GM19043 (cell line): ENCODE data around the gene CDH6.
"Not testable (repeated sequence)": the region's sequence is repeated elsewhere in the genome, so short reads cannot be mapped to it uniquely, and the experiment has no call there.

Experiments used
- ATAC-seq: cut with Tn5 transposase; IDR thresholded peaks from one replicate; pipeline ENCODE4 v1.9.1; 2021; ENCODE audit warnings: low read depth; ENCODE audit not compliant: unreplicated experiment

Gene CDH6

GRCh38 chr5:31319335-31319734, 125.8 kb downstream of the CDH6 start:
- ATAC-seq = no peak

GRCh38 chr5:31322946-31323345, 129.5 kb downstream of the CDH6 start:
- ATAC-seq = no peak

- no peak for ATAC-seq
Observed at GRCh38 chr5:31324842-31325241, 131.4 kb downstream of the CDH6 start.

GRCh38 chr5:31328040-31328733, 134.7 kb downstream of the CDH6 start:
- ATAC-seq = no peak

- ATAC-seq = no peak
Observed at GRCh38 chr5:31329715-31330114, 136.2 kb downstream of the CDH6 start.

DNA sequence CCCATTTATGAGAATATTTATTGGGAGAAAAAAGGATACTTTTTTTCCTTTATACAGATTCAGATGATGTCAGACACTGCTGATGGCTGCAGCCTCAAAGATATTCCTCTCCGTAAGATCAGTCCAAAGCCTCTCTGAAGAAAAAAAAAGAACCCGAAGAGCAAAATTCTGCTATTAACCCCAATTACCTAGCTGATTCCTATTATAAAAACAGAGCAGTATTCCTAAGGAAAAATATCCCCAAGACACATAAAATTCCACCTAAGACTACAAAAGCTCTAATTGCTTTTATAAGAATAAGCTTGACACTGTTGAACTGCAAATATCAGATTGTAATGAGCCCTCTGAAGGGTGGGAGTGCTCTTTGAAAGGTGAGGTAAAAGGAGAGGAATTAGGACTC, 138.7 kb downstream of the CDH6 start:
- no peak for ATAC-seq

GRCh38 chr5:31333475-31333874, 140.0 kb downstream of the CDH6 start:
- no peak for ATAC-seq

DNA sequence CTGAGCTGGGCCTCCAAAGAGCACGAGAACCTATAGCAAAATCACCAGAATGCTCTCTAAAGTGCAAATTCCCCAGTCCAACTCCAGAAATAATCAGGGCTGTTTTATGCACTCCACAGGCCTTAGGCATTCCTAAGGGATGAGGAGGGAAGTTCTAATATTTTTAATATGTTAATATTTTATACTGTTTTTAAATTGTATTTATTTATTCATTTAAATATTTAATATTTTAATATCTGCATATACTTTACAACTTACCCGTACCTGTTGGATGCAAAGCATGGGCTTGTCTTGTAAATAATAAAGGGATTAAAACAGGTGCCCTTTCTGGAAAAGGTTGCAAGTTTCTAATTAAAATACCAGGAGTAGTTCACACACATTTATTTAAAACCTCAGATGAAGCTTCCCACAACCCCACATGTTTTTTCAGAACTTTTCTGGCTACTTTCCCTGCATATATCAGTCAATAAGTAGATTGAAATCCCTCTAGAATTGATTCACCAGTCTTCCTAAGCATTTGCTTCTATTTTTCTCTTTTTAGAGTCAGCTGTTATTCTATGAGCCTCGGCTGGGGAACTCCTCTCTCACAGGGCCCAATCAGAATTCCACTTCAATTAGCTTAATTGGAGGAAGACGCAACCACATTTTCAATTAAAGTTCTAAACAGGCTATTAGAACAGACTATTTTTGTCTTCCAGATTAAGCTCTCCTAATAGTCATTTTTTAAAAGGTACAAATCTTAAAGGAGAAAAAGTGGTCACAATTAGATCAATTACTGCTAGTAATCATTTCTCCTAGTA, 140.8 kb downstream of the CDH6 start:
- ATAC-seq = no peak

DNA sequence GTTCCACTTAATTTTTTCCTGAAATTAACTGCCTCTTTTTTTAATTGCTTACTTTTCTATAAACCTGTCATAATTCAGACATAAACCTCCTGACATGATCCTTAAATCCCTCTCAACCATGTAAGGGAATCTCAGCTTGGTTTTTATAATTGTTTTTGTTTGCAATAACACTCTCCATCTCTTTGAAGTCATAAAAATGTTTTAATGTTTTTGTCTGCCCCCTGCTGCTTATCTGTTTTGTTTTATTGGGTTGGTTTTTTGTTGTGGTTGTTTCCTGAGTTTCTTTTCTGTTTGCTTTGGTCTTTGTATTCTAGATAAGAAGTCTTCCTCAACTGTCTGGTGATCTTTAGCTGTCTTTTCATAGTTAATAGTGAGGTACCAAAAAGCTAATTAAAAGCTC, 142.0 kb downstream of the CDH6 start:
- no peak for ATAC-seq

GRCh38 chr5:31343946-31344345, 150.5 kb downstream of the CDH6 start:
- ATAC-seq = no peak

DNA sequence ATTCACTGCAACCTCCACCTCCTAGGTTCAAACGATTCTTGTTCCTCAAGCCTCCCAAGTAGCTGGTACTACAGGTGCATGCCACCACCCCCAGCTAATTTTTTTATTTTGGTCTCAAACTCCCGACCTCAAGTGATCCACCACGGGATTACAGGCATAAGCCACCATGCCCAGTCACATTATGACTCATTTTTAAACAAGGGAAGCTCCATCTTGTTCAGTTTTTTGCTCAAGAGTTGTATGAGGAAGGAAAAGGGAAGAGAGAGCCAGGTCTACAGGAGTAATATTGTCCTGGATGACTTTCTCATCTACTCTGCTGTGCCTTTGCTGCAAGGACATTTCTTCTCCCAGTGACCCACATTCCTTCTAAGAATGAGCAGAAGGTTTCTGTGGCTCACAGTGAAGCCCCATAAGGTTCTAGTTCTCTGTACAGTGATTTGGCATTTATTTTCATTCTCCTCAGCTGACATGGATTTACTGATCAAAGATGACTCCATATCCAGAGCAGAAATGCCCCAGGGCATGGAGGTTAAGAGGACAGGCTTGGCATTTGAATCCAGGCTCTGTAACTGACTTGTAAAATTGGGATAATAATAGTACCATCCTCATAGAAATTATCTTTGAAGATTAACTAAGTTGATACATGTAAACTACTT, 153.5 kb downstream of the CDH6 start:
- ATAC-seq = no peak

DNA sequence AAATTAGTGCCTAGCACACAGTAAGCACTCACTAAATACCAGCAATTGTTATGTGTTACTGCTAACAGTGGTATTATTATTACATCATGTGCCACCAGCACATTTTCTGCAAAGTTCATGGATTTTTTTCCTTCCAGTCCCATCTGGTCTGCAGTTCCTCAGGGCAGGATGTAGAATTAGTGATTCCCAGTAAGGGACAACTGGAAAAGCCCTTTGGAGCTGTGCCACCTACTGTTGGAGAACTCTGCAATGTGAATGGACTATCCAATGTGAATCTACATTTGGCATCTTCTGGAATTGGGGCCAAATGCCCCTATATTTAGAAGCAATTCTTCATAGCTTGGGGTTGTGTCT, 154.0 kb downstream of the CDH6 start:
- ATAC-seq = no peak

DNA sequence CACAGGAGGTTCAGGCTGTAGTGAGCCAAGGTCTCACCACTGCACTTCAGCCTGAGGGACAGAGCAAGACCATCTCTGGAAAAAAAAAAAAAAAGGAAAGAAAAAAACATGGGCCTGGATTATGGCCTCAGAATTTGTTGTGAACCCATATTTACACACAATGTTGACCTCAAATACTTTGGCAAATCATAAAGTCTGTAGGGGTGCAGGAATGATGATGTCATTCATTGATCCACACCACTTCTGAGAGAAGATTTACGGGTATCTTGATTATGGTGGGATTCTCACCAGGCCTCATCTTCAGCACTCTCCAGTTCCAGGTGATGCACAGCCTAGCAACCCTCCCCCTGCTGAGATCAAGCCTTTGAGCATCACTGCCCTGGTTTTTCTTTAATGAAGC, 156.9 kb downstream of the CDH6 start:
- ATAC-seq = no peak

- no peak for ATAC-seq
Observed at GRCh38 chr5:31355337-31355736, 161.9 kb downstream of the CDH6 start.

DNA sequence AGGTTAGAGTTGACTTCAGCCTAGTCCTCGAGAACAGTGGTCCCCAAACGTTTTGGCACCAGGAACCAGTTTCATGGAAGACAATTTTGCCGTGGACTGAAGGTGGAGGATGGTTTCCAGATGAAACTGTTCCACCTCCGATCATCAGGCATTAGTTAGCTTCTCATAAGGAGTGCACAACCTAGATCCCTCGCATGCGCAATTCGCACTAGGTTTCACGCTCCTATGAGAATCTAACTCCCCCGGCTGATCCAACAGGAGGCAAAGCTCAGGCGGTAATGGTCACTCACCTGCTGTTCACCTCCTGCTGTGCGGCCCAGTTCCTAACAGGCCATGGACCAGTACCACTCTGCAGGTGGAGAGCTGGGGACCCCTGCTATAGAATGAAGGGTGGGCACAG, 163.6 kb downstream of the CDH6 start:
- ATAC-seq = no peak

GRCh38 chr5:31359839-31360238, 166.4 kb downstream of the CDH6 start:
- ATAC-seq = no peak

DNA sequence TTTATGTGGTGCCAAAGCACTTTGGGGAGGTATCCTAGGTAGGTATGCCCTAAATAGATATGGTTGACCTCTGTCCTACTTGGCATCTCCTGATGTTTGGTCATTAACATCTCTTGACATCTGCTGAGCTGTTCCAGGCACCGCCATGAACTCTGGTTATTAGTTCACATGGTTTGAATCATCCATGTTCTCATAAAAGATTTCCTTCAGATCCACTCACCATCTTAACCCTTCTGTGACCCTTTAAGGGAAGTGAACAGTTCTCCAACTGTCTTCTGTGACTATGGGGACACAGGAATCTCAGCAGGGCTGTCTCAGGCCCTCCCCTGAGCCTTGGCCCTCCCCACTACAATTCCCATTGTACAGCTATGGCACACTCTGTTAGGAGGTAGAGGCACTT, 167.7 kb downstream of the CDH6 start:
- no peak for ATAC-seq

GRCh38 chr5:31361704-31362528, 168.4 kb downstream of the CDH6 start:
- not testable (repeated sequence) for ATAC-seq

DNA sequence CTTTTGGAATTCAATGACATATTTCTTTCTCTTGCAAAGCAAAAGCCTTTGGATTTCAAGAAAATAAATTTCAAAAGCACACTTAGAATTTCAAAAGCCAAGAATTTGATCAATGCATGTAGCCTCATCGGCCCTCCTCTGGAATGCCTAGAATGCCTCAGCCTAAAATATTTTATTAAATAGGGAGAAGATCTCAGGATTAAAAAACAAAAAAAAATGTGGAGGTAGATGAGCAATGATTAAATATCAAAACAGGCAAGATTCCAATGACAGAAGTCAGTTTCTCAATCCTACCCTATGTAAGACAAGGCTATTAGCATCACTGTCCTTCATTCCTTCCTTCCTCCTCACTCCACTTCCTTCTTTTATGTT, 169.0 kb downstream of the CDH6 start:
- no peak for ATAC-seq

DNA sequence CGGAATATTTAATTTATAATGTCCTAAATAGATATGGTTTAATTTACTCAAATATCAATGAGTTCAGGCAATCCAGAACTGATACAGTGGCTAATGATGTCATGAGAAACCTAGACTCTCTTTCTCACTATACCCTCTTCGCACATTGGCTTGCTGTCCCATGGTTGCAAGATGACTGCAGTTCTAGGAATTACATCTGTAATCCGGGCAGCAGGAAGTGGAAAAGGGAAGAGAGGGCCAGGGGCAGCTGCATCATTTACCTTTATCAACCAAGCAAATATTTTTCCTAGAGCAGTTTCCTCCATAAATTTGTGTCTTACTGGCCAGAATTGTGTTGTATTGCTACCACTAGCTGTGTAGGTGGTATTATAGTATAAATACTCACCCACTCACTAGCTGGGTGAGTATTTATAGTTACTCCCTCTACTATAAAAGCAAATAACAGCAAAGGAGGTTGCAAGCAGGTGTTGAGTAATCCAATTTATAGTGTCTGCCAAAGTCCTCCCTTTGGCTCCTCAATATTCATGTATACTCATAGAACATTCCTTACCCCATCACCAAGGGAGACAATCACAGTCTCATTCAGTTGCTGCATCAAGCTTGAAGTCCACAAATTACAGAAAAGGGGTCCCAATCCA, 169.6 kb downstream of the CDH6 start:
- no peak for ATAC-seq
